Skeletal muscle satellite cell (primary cell): ENCODE results near the gene FATE1.

Experiments used
- H3K27me3 ChIP-seq: 2 replicates; pipeline ENCODE4 v1.7.0; 2013; ENCODE audit warnings: low read length; ENCODE audit not compliant: control insufficient read depth, insufficient read depth
- H3K36me3 ChIP-seq: 2 replicates; pipeline ENCODE4 v1.7.0; 2013; ENCODE audit warnings: mild to moderate bottlenecking, control low read depth, low read length; ENCODE audit not compliant: insufficient read depth
- H3K4me1 ChIP-seq: 2 replicates; pipeline ENCODE4 v1.7.0; 2013; ENCODE audit warnings: low read length; ENCODE audit not compliant: control insufficient read depth, insufficient read depth
- H3K4me2 ChIP-seq: 2 replicates; pipeline ENCODE4 v1.7.0; 2013; ENCODE audit warnings: mild to moderate bottlenecking, low read length
- H3K4me3 ChIP-seq: 2 replicates; pipeline ENCODE4 v1.7.0; 2013; ENCODE audit warnings: low read length
- H3K9ac ChIP-seq: 2 replicates; pipeline ENCODE4 v1.7.0; 2013; ENCODE audit warnings: mild to moderate bottlenecking, low read depth, low read length, moderate library complexity
- H3K9me3 ChIP-seq: replicated peaks from 2 replicates; pipeline ENCODE4 v1.7.0; 2013; ENCODE audit warnings: mild to moderate bottlenecking, control low read depth, low read length

The FATE1 gene

DNA sequence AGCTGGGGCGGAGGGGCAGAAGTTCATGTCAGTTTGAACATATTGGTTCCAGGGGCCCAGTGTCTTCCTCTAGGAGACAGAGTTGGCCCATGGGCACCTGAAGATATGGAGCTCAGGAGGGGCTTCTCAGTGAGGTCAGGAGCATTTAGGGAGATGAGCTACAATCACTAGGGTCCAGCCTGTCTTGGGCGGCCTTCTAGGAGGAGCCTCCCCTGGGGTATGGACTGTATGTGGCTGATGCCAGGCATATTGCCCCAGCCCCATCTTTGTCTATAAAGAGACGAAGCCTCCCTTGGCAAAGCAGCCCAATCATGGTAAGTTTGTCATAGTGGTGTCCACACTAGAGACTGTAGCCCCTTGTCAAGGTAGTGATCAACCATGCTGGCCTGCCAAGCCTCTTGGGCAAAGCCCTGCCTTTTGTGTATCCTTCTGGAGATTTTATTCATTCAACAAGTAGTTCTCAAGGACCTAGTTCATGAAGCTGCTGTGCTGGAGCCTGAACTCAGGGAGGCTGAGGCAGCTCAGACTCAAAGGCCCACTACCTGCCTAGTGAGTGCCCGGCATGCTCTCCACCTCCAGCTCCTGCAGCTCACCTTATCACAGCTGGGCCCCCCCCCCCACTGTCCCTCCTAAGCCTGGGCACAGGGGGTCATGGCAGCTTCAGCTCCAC, 13.4 kb downstream of the FATE1 start:
- Histone ChIP-seq H3K4me2 (no peak overlapping the region), H3K9me3 (no peaks in the 10 kb centered on the region), H3K4me1 (no peaks in the 10 kb centered on the region), H3K4me3 (no peak overlapping the region), H3K9ac (no peak overlapping the region), H3K36me3 (no peaks in the 10 kb centered on the region), H3K27me3 (no peaks in the 10 kb centered on the region)

DNA sequence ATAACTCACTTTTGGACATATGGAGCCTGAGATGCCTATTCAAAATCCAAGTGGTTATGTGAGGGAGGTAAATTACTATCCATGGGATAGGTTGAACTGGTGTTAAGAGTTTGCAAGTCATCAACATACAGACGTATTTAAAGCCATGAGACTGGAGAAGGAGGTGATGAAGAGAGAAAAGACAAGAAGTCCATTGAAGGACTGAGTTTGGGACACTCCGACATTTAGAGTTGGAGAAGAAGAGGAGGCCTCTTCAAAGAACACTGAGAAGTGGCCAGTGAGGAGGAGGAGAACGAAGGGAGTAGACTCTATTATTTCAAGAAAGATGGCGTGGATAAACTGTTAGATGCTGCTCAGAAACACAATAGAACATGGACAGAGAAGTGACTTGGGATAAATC, 18.6 kb downstream of the FATE1 start, which contains the start of gene CNGA2:
Gene CNGA2, plus strand, starts transcription at position 301 of the 400 bp plus-strand sequence. CDS start 3,738 bp downstream, outside the sequence.
- Histone ChIP-seq H3K4me2 (no peak within 1 kb of the TSS), H3K27me3 (no peaks in the 10 kb centered on the region), H3K4me1 (no peaks in the 10 kb centered on the region), H3K4me3 (no peak within 1 kb of the TSS), H3K9ac (no peak within 1 kb of the TSS), H3K9me3 (no peaks in the 10 kb centered on the region), H3K36me3 (no peaks in the 10 kb centered on the region)

DNA sequence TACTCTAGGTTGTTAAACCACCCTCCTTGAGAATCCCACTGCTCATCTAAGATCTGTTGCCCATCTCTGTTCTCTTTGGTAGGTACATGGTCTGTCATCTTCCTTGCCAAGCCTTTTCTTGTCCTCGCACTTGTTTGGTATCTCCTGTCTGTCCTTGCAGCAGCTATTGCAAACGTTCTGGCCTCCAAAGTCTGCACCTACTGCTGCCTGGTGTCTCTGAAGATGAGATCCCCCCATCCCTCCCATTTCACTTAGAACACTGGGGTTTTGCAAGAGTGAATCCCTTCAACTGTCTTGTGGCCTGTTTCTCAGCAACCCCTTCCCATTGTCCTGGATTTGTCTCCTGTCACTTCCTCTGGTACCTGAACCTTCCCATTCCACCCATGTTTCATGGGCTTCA, 19.4 kb downstream of the FATE1 start:
- H3K4me2 ChIP-seq: no peak overlapping the region
- H3K9me3 ChIP-seq: no peaks in the 10 kb centered on the region
- no peaks in the 10 kb centered on the region for H3K27me3 ChIP-seq
- H3K4me1 ChIP-seq: no peaks in the 10 kb centered on the region
- no peaks in the 10 kb centered on the region for H3K36me3 ChIP-seq
- H3K4me3 ChIP-seq: no peak overlapping the region
- no peak overlapping the region for H3K9ac ChIP-seq

DNA sequence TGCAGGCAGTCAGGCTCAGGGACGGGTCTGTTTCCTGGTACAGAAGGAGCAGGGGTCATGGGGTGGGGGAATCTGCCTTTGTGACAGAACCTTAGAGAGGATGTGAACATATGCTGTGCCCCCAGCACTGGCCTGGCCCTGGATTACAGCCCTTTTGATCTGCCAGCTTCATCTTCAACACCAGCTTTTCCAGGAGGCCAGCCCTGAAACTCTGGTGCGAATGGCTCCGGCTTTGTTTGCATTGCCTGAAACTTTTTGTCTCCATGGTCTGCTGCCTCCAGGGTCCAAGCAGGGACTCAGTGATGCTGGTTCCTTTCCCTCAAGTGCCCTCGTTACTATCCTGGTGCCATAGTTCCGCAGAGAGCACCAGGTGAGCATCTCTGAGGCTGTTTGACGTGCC, 20.9 kb downstream of the FATE1 start:
- no peaks in the 10 kb centered on the region for H3K27me3 ChIP-seq
- H3K9ac ChIP-seq: no peak overlapping the region
- H3K4me1 ChIP-seq: no peaks in the 10 kb centered on the region
- H3K4me3 ChIP-seq: no peak overlapping the region
- H3K36me3 ChIP-seq: no peaks in the 10 kb centered on the region
- H3K9me3 ChIP-seq: no peaks in the 10 kb centered on the region
- no peak overlapping the region for H3K4me2 ChIP-seq

DNA sequence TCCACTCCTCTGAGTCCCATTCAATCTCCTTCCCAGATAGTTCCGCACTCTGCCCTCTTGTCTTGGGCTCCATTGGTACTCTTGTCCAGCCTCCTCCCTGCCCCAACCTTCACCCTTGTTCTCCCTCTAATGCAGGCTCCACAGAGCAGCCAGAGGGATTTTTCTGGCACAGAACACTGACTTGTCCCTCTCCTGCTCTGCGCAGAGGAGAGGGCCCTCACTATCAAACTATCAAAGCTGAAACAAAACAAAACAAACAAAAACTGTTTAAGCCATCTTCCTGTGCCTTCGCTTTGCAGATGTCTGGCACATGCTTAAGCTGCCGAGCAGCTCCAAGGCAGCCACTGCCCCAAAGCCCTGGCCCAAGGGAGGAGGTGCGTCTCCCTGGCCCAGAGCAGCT, 21.7 kb downstream of the FATE1 start:
- Histone ChIP-seq H3K27me3 (no peaks in the 10 kb centered on the region), H3K9ac (no peak overlapping the region), H3K4me2 (no peak overlapping the region), H3K36me3 (no peaks in the 10 kb centered on the region), H3K9me3 (no peaks in the 10 kb centered on the region), H3K4me1 (no peaks in the 10 kb centered on the region), H3K4me3 (no peak overlapping the region)

DNA sequence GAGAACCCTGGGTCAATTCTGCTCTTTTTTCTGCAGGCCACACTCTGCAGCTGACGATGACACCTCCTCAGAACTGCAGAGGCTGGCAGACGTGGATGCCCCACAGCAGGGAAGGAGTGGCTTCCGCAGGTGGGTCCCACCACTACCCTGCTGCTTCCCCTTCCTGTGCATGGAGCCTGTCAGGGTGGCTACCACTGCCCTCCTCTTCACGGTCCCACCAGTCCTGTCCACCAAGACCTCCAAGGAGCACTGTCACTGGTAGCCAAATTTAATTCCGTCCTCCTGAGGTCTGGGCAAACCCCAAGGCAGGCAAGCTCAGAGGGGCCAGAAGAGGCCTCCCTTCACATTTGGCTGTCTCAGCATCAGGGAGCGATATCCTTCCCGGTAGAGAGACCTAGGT, 22.9 kb downstream of the FATE1 start:
- Histone ChIP-seq H3K9me3 (no peaks in the 10 kb centered on the region), H3K36me3 (no peaks in the 10 kb centered on the region), H3K9ac (no peak overlapping the region), H3K27me3 (no peaks in the 10 kb centered on the region), H3K4me2 (no peak overlapping the region), H3K4me3 (no peak overlapping the region), H3K4me1 (no peaks in the 10 kb centered on the region)

DNA sequence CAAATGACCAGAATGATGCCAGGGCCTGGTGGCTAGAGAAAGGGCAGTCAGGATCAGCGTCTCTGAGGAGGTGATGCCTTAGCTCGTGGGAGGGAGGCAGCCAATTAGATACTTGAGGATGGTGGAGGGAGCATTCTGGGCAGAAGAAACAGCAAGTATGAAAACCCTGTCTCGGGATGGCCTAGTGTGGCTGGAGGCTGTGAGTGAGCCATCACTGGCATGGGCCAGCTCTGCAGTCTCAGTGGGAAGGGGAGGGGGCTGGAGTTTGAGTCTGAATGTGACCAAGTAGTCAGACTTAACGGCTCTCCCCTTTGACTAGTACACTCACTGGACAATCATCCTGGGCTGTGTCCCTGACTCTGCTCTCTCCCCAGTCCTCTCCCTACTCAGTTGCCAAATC, 25.8 kb downstream of the FATE1 start:
- no peaks in the 10 kb centered on the region for H3K4me1 ChIP-seq
- H3K9ac ChIP-seq: no peak overlapping the region
- H3K4me2 ChIP-seq: no peak overlapping the region
- no peaks in the 10 kb centered on the region for H3K9me3 ChIP-seq
- H3K36me3 ChIP-seq: no peaks in the 10 kb centered on the region
- H3K27me3 ChIP-seq: no peaks in the 10 kb centered on the region
- no peak overlapping the region for H3K4me3 ChIP-seq

DNA sequence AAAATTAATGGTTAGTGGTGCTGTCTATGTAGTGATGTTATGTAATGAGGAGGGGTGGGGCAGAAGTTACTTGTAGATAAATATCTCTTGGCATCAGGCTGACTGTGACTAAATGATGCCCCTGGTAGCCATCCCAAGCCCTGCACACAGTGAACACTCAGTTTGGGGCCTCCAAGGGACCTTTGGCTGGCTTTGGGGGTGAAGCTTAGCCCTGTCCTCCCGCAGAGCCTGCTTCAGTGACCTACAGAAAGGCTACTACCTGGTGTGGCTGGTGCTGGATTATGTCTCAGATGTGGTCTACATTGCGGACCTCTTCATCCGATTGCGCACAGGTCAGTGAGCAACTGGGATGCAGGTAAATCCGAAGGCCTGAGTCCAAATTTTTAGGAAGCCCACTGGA, 26.5 kb downstream of the FATE1 start:
- Histone ChIP-seq H3K9me3 (no peaks in the 10 kb centered on the region), H3K9ac (no peak overlapping the region), H3K27me3 (no peaks in the 10 kb centered on the region), H3K4me2 (no peak overlapping the region), H3K4me3 (no peak overlapping the region), H3K36me3 (no peaks in the 10 kb centered on the region), H3K4me1 (no peaks in the 10 kb centered on the region)

DNA sequence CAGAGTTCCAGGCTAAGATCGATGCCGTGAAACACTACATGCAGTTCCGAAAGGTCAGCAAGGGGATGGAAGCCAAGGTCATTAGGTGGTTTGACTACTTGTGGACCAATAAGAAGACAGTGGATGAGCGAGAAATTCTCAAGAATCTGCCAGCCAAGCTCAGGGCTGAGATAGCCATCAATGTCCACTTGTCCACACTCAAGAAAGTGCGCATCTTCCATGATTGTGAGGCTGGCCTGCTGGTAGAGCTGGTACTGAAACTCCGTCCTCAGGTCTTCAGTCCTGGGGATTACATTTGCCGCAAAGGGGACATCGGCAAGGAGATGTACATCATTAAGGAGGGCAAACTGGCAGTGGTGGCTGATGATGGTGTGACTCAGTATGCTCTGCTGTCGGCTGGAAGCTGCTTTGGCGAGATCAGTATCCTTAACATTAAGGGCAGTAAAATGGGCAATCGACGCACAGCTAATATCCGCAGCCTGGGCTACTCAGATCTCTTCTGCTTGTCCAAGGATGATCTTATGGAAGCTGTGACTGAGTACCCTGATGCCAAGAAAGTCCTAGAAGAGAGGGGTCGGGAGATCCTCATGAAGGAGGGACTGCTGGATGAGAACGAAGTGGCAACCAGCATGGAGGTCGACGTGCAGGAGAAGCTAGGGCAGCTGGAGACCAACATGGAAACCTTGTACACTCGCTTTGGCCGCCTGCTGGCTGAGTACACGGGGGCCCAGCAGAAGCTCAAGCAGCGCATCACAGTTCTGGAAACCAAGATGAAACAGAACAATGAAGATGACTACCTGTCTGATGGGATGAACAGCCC, 28.0 kb downstream of the FATE1 start:
- H3K4me3 ChIP-seq: no peak overlapping the region
- no peaks in the 10 kb centered on the region for H3K9me3 ChIP-seq
- no peaks in the 10 kb centered on the region for H3K36me3 ChIP-seq
- no peaks in the 10 kb centered on the region for H3K4me1 ChIP-seq
- no peak overlapping the region for H3K4me2 ChIP-seq
- no peaks in the 10 kb centered on the region for H3K27me3 ChIP-seq
- H3K9ac ChIP-seq: no peak overlapping the region

DNA sequence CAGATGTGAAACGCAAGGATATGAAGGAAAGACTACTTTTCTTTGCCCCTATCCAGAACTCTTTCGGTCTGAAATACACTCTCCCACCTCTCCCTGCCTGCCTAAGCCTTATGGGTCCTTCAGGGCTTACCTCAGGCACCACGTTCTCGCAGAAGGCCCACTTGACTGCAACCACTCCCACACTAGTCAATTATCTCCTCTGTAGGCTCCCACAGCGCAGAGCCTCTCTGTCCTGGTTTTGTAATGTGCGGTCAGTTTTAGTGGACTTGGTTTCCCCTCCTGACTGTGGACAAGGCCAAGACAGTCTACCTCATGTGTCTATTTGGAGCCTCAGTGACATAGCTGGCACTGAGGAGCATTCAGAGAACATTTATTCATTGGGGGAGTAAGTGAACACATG, 29.8 kb downstream of the FATE1 start:
- Histone ChIP-seq H3K4me3 (no peak overlapping the region), H3K9me3 (no peaks in the 10 kb centered on the region), H3K36me3 (no peaks in the 10 kb centered on the region), H3K27me3 (no peaks in the 10 kb centered on the region), H3K4me1 (no peaks in the 10 kb centered on the region), H3K9ac (no peak overlapping the region), H3K4me2 (no peak overlapping the region)

DNA sequence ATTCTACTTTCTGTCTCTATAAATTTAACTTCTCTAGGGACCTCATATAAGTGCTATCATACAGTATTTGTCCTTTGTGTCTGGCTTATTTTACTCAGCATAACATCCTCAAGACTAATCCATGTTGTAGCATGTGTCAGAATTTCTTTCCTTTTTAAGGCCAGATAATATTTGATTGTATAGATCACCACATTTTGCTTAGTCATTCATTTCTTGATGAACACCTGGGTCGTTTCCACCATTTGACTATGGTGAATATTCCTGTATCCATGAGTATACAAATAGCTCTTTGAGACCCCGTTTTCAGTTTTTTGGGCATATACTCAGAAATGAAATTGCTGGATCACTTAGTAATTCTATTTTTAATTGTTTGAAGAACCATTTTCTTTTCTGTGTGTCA, 30.7 kb downstream of the FATE1 start:
- Histone ChIP-seq H3K9ac (no peak overlapping the region), H3K9me3 (no peaks in the 10 kb centered on the region), H3K36me3 (no peaks in the 10 kb centered on the region), H3K4me1 (no peaks in the 10 kb centered on the region), H3K27me3 (no peaks in the 10 kb centered on the region), H3K4me2 (no peak overlapping the region), H3K4me3 (no peak overlapping the region)

DNA sequence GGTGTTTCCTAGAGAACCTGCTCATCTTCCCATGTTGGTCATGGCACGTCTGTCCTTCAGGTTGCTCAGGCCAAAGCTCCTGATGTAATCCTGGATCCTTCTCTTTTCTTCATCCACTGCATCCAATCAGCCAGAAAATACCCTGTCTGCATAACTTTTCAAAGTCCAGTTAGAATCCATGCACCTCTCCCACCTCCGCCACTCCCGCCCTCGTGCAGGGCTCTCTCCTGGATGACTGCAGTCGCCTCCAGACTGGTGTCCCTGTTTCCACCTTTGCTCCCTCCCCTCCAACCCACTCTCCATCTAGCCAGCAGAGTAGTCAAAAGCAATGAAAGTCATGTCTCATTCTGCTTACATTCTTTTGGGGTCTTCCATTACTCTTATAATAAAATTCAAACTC, 34.7 kb downstream of the FATE1 start:
- Histone ChIP-seq H3K4me2 (no peak overlapping the region), H3K4me1 (peaks cover 13% of the 10 kb centered on the region), H3K9ac (no peak overlapping the region), H3K4me3 (no peak overlapping the region), H3K27me3 (peaks cover 7% of the 10 kb centered on the region), H3K9me3 (peaks cover 2% of the 10 kb centered on the region), H3K36me3 (no peaks in the 10 kb centered on the region)
